ENCODE measurements around the gene STIL.

DNA sequence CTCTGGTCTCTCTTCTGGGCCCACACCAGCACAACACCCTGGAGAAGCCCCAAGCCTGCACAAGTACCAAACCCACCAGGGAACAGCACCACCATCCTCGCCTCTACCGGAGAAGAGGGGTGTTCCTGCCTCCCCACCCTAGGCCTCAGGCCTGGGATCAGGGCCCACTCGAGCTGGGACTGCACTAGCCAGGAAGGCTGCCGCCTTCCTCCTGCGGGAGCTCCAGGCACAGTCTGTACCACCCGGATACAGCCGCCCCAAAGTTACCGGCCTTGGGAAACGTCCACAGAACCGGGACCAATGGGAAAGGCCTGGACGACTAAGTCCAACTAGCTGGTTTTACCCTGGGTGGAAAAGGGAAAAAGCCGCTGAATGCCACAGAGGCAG is 85.3 kb downstream of the STIL start:
- TF ChIP-seq, protein P1, sequence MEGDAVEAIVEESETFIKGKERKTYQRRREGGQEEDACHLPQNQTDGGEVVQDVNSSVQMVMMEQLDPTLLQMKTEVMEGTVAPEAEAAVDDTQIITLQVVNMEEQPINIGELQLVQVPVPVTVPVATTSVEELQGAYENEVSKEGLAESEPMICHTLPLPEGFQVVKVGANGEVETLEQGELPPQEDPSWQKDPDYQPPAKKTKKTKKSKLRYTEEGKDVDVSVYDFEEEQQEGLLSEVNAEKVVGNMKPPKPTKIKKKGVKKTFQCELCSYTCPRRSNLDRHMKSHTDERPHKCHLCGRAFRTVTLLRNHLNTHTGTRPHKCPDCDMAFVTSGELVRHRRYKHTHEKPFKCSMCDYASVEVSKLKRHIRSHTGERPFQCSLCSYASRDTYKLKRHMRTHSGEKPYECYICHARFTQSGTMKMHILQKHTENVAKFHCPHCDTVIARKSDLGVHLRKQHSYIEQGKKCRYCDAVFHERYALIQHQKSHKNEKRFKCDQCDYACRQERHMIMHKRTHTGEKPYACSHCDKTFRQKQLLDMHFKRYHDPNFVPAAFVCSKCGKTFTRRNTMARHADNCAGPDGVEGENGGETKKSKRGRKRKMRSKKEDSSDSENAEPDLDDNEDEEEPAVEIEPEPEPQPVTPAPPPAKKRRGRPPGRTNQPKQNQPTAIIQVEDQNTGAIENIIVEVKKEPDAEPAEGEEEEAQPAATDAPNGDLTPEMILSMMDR (IDR thresholded peaks at IDR 0.05), result no peak
- no peak for TF ChIP-seq EP300 (IDR thresholded peaks at IDR 0.05)

All from suprapubic skin (tissue), 3 donors.